ENCODE results near the gene ARHGAP22. TPM values are rescaled to one million over a fixed set of nuclear protein-coding genes. Genes with fewer than 3 reads are reported as not detected.

Gene ARHGAP22
- polyA plus RNA-seq, 3 donors, result 1.5 to 7.8 (median 1.9) TPM

- H3K36me3 Mint-ChIP-seq, result no peaks in the 10 kb centered on the region
- Histone ChIP-seq H3K9me3 (replicated peaks in 1 of 2; ENCODE audit: control insufficient read depth in 1 of 2, insufficient read depth in 1 of 2, low read length in 2 of 2) (no peaks in the 10 kb centered on the region), H3K4me3 (replicated peaks in 1 of 3; ENCODE audit: low read depth in 2 of 3, low read length in 3 of 3) (no peak overlapping the region), H3K27me3 (ENCODE audit: control insufficient read depth in 2 of 2, insufficient read depth in 2 of 2, low read length in 2 of 2) (no peaks in the 10 kb centered on the region), H3K79me2 (ENCODE audit: insufficient read depth, low read length) (no peaks in the 10 kb centered on the region), H3K27ac (ENCODE audit: low read depth in 1 of 2, low read length in 2 of 2) (no peak overlapping the region), H3K9ac (ENCODE audit: insufficient read depth, low read length, poor library complexity, severe bottlenecking) (no peak overlapping the region), H3K4me2 (replicated peaks; ENCODE audit: extremely low read depth, low read length, poor library complexity, severe bottlenecking) (no peak overlapping the region), H2AFZ (ENCODE audit: insufficient read depth, low read depth, low read length, poor library complexity, severe bottlenecking) (no peak overlapping the region), H3K36me3 (replicated peaks in 1 of 2; ENCODE audit: control insufficient read depth in 1 of 2, insufficient read depth in 2 of 2, low read length in 2 of 2) (no peaks in the 10 kb centered on the region), H4K20me1 (ENCODE audit: insufficient read depth, low read length) (no peaks in the 10 kb centered on the region), H3K4me1 (ENCODE audit: control insufficient read depth in 1 of 2, insufficient read depth in 2 of 2, low read length in 2 of 2) (peaks cover 7 to 15% of the 10 kb centered on the region in 2 donors)
- peak in 2 of 3 donors; percentile 35 to 55 for DNase-seq
- H3K9me3 Mint-ChIP-seq, result peaks cover 0 to 6% (median 2%) of the 10 kb centered on the region in 7 donors
- intact Hi-C loops (cut with micrococcal nuclease), result no loop called here
- H3K27me3 Mint-ChIP-seq (ENCODE audit: low read depth in 3 of 3), result peaks cover 0 to 8% (median 3%) of the 10 kb centered on the region in 3 donors
- WGBS (ENCODE audit: insufficient coverage), result no CpG with 5 or more reads among the region's 2 CpGs
- H3K4me3 Mint-ChIP-seq, result no peak overlapping the region
- peak; percentile 69 for TF ChIP-seq CTCF (IDR thresholded peaks at IDR 0.05)
- H3K27ac Mint-ChIP-seq, result no peak overlapping the region
- H3K4me1 Mint-ChIP-seq, result peaks cover 21% of the 10 kb centered on the region
Measured at GRCh38 chr10:48614481-48615390, 9.9 kb upstream of the ARHGAP22 start.

GRCh38 chr10:48613016-48613415 is 8.1 kb upstream of the ARHGAP22 start:
- no peak overlapping the region for H3K4me3 Mint-ChIP-seq
- WGBS (ENCODE audit: insufficient coverage), result 100% methylated on average over 1 of the region's 2 CpGs

More at GRCh38 chr10:48613016-48613415, 8.1 kb upstream of the ARHGAP22 start:
- intact Hi-C loops (cut with micrococcal nuclease), result no loop called here
- Mint-ChIP-seq H3K36me3 (no peaks in the 10 kb centered on the region), H3K27me3 (ENCODE audit: low read depth in 3 of 3) (peaks cover 0 to 12% (median 2%) of the 10 kb centered on the region in 3 donors), H3K27ac (peak overlapping the region in 5 of 7 donors; percentile 5 to 43 (median 33)), H3K9me3 (peaks cover 0 to 6% (median 2%) of the 10 kb centered on the region in 7 donors), H3K4me1 (peaks cover 23% of the 10 kb centered on the region)
- no peak overlapping the region for H3K27ac ChIP-seq (ENCODE audit: low read depth in 1 of 2, low read length in 2 of 2)
- peak in 2 of 3 donors; percentile 32 to 71 for DNase-seq
- H3K4me3 ChIP-seq (replicated peaks in 1 of 3; ENCODE audit: low read depth in 2 of 3, low read length in 3 of 3), result no peak overlapping the region
- no peak overlapping the region for H3K9ac ChIP-seq (ENCODE audit: insufficient read depth, low read length, poor library complexity, severe bottlenecking)
- TF ChIP-seq CTCF (IDR thresholded peaks at IDR 0.05), result no peak
- no peaks in the 10 kb centered on the region for H3K27me3 ChIP-seq (ENCODE audit: control insufficient read depth in 2 of 2, insufficient read depth in 2 of 2, low read length in 2 of 2)
- H3K79me2 ChIP-seq (ENCODE audit: insufficient read depth, low read length), result no peaks in the 10 kb centered on the region
- no peak overlapping the region for H2AFZ ChIP-seq (ENCODE audit: insufficient read depth, low read depth, low read length, poor library complexity, severe bottlenecking)
- H3K9me3 ChIP-seq (replicated peaks in 1 of 2; ENCODE audit: control insufficient read depth in 1 of 2, insufficient read depth in 1 of 2, low read length in 2 of 2), result no peaks in the 10 kb centered on the region
- no peak overlapping the region for H3K4me2 ChIP-seq (replicated peaks; ENCODE audit: extremely low read depth, low read length, poor library complexity, severe bottlenecking)
- H3K4me1 ChIP-seq (ENCODE audit: control insufficient read depth in 1 of 2, insufficient read depth in 2 of 2, low read length in 2 of 2), result peaks cover 13 to 21% of the 10 kb centered on the region in 2 donors
- no peaks in the 10 kb centered on the region for H4K20me1 ChIP-seq (ENCODE audit: insufficient read depth, low read length)
- H3K36me3 ChIP-seq (replicated peaks in 1 of 2; ENCODE audit: control insufficient read depth in 1 of 2, insufficient read depth in 2 of 2, low read length in 2 of 2), result no peaks in the 10 kb centered on the region

All from CD14-positive monocyte (primary cell).